ENCODE data around the gene YEATS4.

The YEATS4 gene

GRCh38 chr12:69334158-69334557 is 25.4 kb upstream of the YEATS4 start:
- H3K27ac ChIP-seq (ENCODE audit: insufficient read depth in 1 of 2, low read depth in 1 of 2, low read length in 2 of 2, poor library complexity in 1 of 2, severe bottlenecking in 2 of 2), result no peak overlapping the region
- peaks cover 7 to 22% (median 16%) of the 10 kb centered on the region in 4 experiments for H3K4me1 ChIP-seq (ENCODE audit: control extremely low read depth in 1 of 4, control insufficient read depth in 4 of 4, insufficient read depth in 4 of 4, low read length in 3 of 4)
- ChIA-PET CTCF (interaction anchor here (1.0 to 1.3 kb wide), 5 partner anchors 15 to 237 kb away, joined by 3 to 4 read pairs (median 3); no protein-coding TSS in a partner anchor), POLR2A (no interaction called here)
- no peaks in the 10 kb centered on the region for H3K27me3 ChIP-seq (replicated peaks in 2 of 5; ENCODE audit: control insufficient read depth in 4 of 5, insufficient read depth in 5 of 5, low read length in 4 of 5)
- no peak for DNase-seq
- H3K36me3 ChIP-seq (ENCODE audit: control insufficient read depth in 4 of 4, insufficient read depth in 4 of 4, low read length in 3 of 4), result no peaks in the 10 kb centered on the region
- no peaks in the 10 kb centered on the region for H3K9me3 ChIP-seq (ENCODE audit: control extremely low read depth in 1 of 5, control insufficient read depth in 4 of 5, insufficient read depth in 2 of 5, low read depth in 1 of 5, low read length in 4 of 5)
- no peak overlapping the region for H3K4me3 ChIP-seq (ENCODE audit: control insufficient read depth in 1 of 7, extremely low read depth in 1 of 7, insufficient read depth in 4 of 7, low read depth in 2 of 7, low read length in 6 of 7)

DNA sequence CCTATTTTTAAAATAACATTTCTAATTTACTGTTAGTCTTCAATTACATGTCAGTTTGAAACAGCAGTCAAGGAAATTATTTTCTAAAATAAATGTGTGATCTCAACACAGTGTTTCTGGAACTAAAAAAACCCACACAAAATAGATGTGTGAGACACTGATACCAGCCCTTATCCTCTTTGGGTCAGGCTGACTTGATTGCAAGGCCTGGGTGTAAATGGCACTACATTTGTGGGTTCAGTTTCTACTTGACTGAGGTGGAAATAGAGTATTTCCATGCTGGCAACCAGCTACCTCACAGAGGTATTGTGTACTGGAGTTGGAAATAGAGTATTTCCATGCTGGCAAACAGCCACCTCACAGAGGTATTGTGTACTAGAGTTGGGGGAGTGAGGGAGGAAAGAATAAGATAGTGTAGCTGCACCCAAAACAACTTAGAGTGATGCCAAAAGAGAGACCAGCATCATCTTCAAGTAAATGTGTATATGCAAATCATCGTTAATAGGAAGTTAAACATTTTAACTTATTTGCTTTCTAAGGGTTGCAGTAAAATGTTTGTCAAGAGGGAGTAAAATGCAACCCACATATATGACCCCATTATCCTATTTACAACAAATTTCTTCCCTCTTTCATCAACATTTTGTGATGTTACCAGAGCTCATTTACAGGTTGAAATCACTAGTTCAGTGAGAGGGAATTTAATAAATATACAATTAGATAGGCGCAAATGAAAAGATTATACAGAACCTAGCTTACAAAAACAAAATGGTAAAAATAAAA is 22.0 kb upstream of the YEATS4 start:
- ChIA-PET CTCF (no interaction called here), POLR2A (interaction anchor here (0.6 kb wide), 1 partner anchor 457 kb away, joined by 3 read pairs; no protein-coding TSS in a partner anchor)
- H3K4me1 ChIP-seq (ENCODE audit: control extremely low read depth in 1 of 4, control insufficient read depth in 4 of 4, insufficient read depth in 4 of 4, low read length in 3 of 4), result peaks cover 3 to 24% (median 6%) of the 10 kb centered on the region in 4 experiments
- no peak overlapping the region for H3K4me3 ChIP-seq (ENCODE audit: control insufficient read depth in 1 of 7, extremely low read depth in 1 of 7, insufficient read depth in 4 of 7, low read depth in 2 of 7, low read length in 6 of 7)
- H3K27ac ChIP-seq (ENCODE audit: insufficient read depth in 1 of 2, low read depth in 1 of 2, low read length in 2 of 2, poor library complexity in 1 of 2, severe bottlenecking in 2 of 2), result no peak overlapping the region
- DNase-seq, result no peak
- WGBS (ENCODE audit: insufficient coverage), result no CpG with 5 or more reads among the region's 2 CpGs
- H3K27me3 ChIP-seq (replicated peaks in 2 of 5; ENCODE audit: control insufficient read depth in 4 of 5, insufficient read depth in 5 of 5, low read length in 4 of 5), result no peaks in the 10 kb centered on the region
- H3K36me3 ChIP-seq (ENCODE audit: control insufficient read depth in 4 of 4, insufficient read depth in 4 of 4, low read length in 3 of 4), result no peaks in the 10 kb centered on the region
- H3K9me3 ChIP-seq (ENCODE audit: control extremely low read depth in 1 of 5, control insufficient read depth in 4 of 5, insufficient read depth in 2 of 5, low read depth in 1 of 5, low read length in 4 of 5), result no peaks in the 10 kb centered on the region

- POLR2A ChIA-PET, result interaction anchor here (0.6 kb wide), 1 partner anchor 458 kb away, joined by 3 read pairs; no protein-coding TSS in a partner anchor
Observed at GRCh38 chr12:69338120-69338859, 21.3 kb upstream of the YEATS4 start.

DNA sequence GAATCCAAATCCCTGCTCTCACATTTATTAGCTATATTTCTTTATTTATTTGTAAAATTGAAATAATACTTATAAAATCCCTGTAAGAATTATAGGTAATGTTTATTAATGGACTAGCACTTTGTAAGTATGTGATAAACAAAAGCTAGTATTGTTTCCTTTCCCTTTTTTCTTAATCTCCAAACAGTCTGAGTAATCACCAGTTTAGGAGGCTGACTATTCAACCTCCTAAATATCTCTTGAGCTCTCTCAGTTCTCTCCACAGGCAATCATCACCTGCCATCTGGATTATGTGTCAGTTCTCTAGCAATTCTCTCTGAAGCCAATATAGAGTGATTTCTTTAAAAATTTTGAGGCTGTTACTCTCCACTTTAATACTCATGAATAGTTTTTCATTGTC is 20.6 kb upstream of the YEATS4 start:
- peaks cover 3 to 27% (median 7%) of the 10 kb centered on the region in 4 experiments for H3K4me1 ChIP-seq (ENCODE audit: control extremely low read depth in 1 of 4, control insufficient read depth in 4 of 4, insufficient read depth in 4 of 4, low read length in 3 of 4)
- ChIA-PET POLR2A (no interaction called here), CTCF (interaction anchor here (1.1 kb wide), 1 partner anchor 28 kb away, joined by 3 read pairs; no protein-coding TSS in a partner anchor)
- no peaks in the 10 kb centered on the region for H3K36me3 ChIP-seq (ENCODE audit: control insufficient read depth in 4 of 4, insufficient read depth in 4 of 4, low read length in 3 of 4)
- H3K4me3 ChIP-seq (ENCODE audit: control insufficient read depth in 1 of 7, extremely low read depth in 1 of 7, insufficient read depth in 4 of 7, low read depth in 2 of 7, low read length in 6 of 7), result no peak overlapping the region
- no peak overlapping the region for H3K27ac ChIP-seq (ENCODE audit: insufficient read depth in 1 of 2, low read depth in 1 of 2, low read length in 2 of 2, poor library complexity in 1 of 2, severe bottlenecking in 2 of 2)
- H3K27me3 ChIP-seq (replicated peaks in 2 of 5; ENCODE audit: control insufficient read depth in 4 of 5, insufficient read depth in 5 of 5, low read length in 4 of 5), result no peaks in the 10 kb centered on the region
- no peaks in the 10 kb centered on the region for H3K9me3 ChIP-seq (ENCODE audit: control extremely low read depth in 1 of 5, control insufficient read depth in 4 of 5, insufficient read depth in 2 of 5, low read depth in 1 of 5, low read length in 4 of 5)
- no peak for DNase-seq

More at GRCh38 chr12:69338120-69338859, 21.3 kb upstream of the YEATS4 start:
- H3K9me3 ChIP-seq (ENCODE audit: control extremely low read depth in 1 of 5, control insufficient read depth in 4 of 5, insufficient read depth in 2 of 5, low read depth in 1 of 5, low read length in 4 of 5), result no peaks in the 10 kb centered on the region
- no peak overlapping the region for H3K4me3 ChIP-seq (ENCODE audit: control insufficient read depth in 1 of 7, extremely low read depth in 1 of 7, insufficient read depth in 4 of 7, low read depth in 2 of 7, low read length in 6 of 7)
- H3K36me3 ChIP-seq (ENCODE audit: control insufficient read depth in 4 of 4, insufficient read depth in 4 of 4, low read length in 3 of 4), result no peaks in the 10 kb centered on the region
- CTCF ChIA-PET, result interaction anchor here (1.1 kb wide), 1 partner anchor 27 kb away, joined by 3 read pairs; no protein-coding TSS in a partner anchor
- H3K4me1 ChIP-seq (ENCODE audit: control extremely low read depth in 1 of 4, control insufficient read depth in 4 of 4, insufficient read depth in 4 of 4, low read length in 3 of 4), result peaks cover 3 to 27% (median 6%) of the 10 kb centered on the region in 4 experiments
- DNase-seq, result peak in 2 of 3 donors; percentile 35 to 53
- WGBS (ENCODE audit: insufficient coverage), result no CpG with 5 or more reads among the region's 3 CpGs
- H3K27ac ChIP-seq (ENCODE audit: insufficient read depth in 1 of 2, low read depth in 1 of 2, low read length in 2 of 2, poor library complexity in 1 of 2, severe bottlenecking in 2 of 2), result no peak overlapping the region
- H3K27me3 ChIP-seq (replicated peaks in 2 of 5; ENCODE audit: control insufficient read depth in 4 of 5, insufficient read depth in 5 of 5, low read length in 4 of 5), result no peaks in the 10 kb centered on the region

GRCh38 chr12:69339999-69340398 is 19.5 kb upstream of the YEATS4 start:
- Histone ChIP-seq H3K36me3 (ENCODE audit: control insufficient read depth in 4 of 4, insufficient read depth in 4 of 4, low read length in 3 of 4) (no peaks in the 10 kb centered on the region), H3K4me3 (ENCODE audit: control insufficient read depth in 1 of 7, extremely low read depth in 1 of 7, insufficient read depth in 4 of 7, low read depth in 2 of 7, low read length in 6 of 7) (no peak overlapping the region), H3K4me1 (ENCODE audit: control extremely low read depth in 1 of 4, control insufficient read depth in 4 of 4, insufficient read depth in 4 of 4, low read length in 3 of 4) (peaks cover 3 to 27% (median 7%) of the 10 kb centered on the region in 4 experiments), H3K9me3 (ENCODE audit: control extremely low read depth in 1 of 5, control insufficient read depth in 4 of 5, insufficient read depth in 2 of 5, low read depth in 1 of 5, low read length in 4 of 5) (no peaks in the 10 kb centered on the region), H3K27ac (ENCODE audit: insufficient read depth in 1 of 2, low read depth in 1 of 2, low read length in 2 of 2, poor library complexity in 1 of 2, severe bottlenecking in 2 of 2) (no peak overlapping the region), H3K27me3 (replicated peaks in 2 of 5; ENCODE audit: control insufficient read depth in 4 of 5, insufficient read depth in 5 of 5, low read length in 4 of 5) (no peaks in the 10 kb centered on the region)
- DNase-seq, result no peak
- ChIA-PET CTCF (interaction anchor here (0.7 kb wide), 1 partner anchor 9 kb away, joined by 3 read pairs; no protein-coding TSS in a partner anchor), POLR2A (no interaction called here)
- WGBS (ENCODE audit: insufficient coverage), result 100% methylated on average over 1 of the region's 2 CpGs

DNA sequence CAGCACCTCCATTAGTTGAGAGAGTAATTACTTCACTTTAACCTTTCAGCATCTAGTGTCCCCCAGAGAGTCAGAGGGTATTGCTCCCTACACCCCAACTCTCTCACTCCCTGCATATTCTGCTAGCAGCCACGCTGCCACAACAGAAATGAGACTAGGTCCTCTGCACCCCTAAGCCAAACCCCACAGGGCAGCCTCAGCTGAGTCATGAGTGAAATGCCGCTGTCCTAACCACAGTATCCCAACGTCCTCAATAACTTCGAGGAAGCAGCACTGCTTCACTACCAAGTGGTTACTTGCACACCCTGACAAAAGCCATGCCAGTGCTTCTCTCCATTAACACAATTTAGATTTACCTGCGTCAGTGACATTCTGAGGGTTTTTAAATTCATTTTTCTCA is 18.2 kb upstream of the YEATS4 start:
- CTCF ChIA-PET, result interaction anchor here (1.4 to 3.2 kb wide), 2 partner anchors 11 to 16 kb away, joined by 6 to 15 read pairs; no protein-coding TSS in a partner anchor
- no peak overlapping the region for H3K4me3 ChIP-seq (ENCODE audit: control insufficient read depth in 1 of 7, extremely low read depth in 1 of 7, insufficient read depth in 4 of 7, low read depth in 2 of 7, low read length in 6 of 7)
- H3K27ac ChIP-seq (ENCODE audit: insufficient read depth in 1 of 2, low read depth in 1 of 2, low read length in 2 of 2, poor library complexity in 1 of 2, severe bottlenecking in 2 of 2), result no peak overlapping the region
- H3K4me1 ChIP-seq (ENCODE audit: control extremely low read depth in 1 of 4, control insufficient read depth in 4 of 4, insufficient read depth in 4 of 4, low read length in 3 of 4), result peaks cover 3 to 27% (median 7%) of the 10 kb centered on the region in 4 experiments
- H3K27me3 ChIP-seq (replicated peaks in 2 of 5; ENCODE audit: control insufficient read depth in 4 of 5, insufficient read depth in 5 of 5, low read length in 4 of 5), result no peaks in the 10 kb centered on the region
- no peaks in the 10 kb centered on the region for H3K36me3 ChIP-seq (ENCODE audit: control insufficient read depth in 4 of 4, insufficient read depth in 4 of 4, low read length in 3 of 4)
- 28% methylated on average over 4 of the region's 5 CpGs for WGBS (ENCODE audit: insufficient coverage)
- POLR2A ChIA-PET, result no interaction called here
- peak in 2 of 3 donors; percentile 53 to 79 for DNase-seq
- no peaks in the 10 kb centered on the region for H3K9me3 ChIP-seq (ENCODE audit: control extremely low read depth in 1 of 5, control insufficient read depth in 4 of 5, insufficient read depth in 2 of 5, low read depth in 1 of 5, low read length in 4 of 5)

Measured in common myeloid progenitor, CD34-positive (primary cell).